PFSK-1 (cell line): ENCODE data around the gene HPRT1.

Source experiments
- FOXP2 ChIP-seq: optimal IDR thresholded peaks from 2 replicates; pipeline ENCODE3; 2011; ENCODE audit warnings: borderline replicate concordance, control low read depth, inconsistent platforms; ENCODE audit not compliant: insufficient read depth; ENCODE audit errors: extremely low read length, extremely low read depth
- POLR2AphosphoS5 ChIP-seq: IDR thresholded peaks from 2 replicates; pipeline ENCODE4 v1.6.1; 2012; ENCODE audit warnings: low read depth, mild to moderate bottlenecking, control low read depth, low read length, moderate library complexity
- SIN3A ChIP-seq: IDR thresholded peaks from 2 replicates; pipeline ENCODE4 v1.6.1; 2012; ENCODE audit warnings: mild to moderate bottlenecking, low read length, moderate library complexity, borderline replicate concordance; ENCODE audit not compliant: insufficient read depth
- TAF1 ChIP-seq: IDR thresholded peaks from 2 replicates; pipeline ENCODE4 v1.6.1; 2012; ENCODE audit warnings: low read length, control low read depth, borderline replicate concordance; ENCODE audit not compliant: insufficient read depth
- TF ChIP-seq, protein P1 (sequence below), 2 experiments: IDR thresholded peaks; 2 replicates each; pipeline versions ENCODE4 v1.6.1 to v1.8.0; 2011 to 2012; ENCODE audit warnings: low read depth in 2 of 2, low read length in 2 of 2, control low read depth in 1 of 2, inconsistent platforms in 1 of 2, mild to moderate bottlenecking in 1 of 2, moderate library complexity in 1 of 2; ENCODE audit not compliant: insufficient read depth in 1 of 2

The HPRT1 gene

DNA sequence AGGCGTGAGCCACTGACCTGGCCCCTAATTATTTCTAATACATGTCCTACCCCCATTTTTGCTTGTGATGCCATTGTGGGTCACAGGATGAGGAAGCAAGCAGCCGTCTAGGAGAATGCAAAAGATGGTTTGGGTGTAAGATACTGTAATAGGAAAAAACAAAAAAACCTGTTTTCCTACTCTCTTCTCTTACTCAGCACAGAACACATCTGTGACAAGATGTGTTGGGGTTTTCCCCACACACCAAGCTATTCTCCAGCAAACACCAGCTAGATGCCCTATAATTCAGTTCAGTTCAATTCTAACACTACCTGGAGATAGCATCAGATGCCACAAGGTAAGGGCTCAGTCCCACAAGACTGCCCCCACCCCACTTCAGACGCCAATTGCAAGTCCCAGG lies 15.3 kb upstream of the HPRT1 start:
- TF ChIP-seq, protein P1, sequence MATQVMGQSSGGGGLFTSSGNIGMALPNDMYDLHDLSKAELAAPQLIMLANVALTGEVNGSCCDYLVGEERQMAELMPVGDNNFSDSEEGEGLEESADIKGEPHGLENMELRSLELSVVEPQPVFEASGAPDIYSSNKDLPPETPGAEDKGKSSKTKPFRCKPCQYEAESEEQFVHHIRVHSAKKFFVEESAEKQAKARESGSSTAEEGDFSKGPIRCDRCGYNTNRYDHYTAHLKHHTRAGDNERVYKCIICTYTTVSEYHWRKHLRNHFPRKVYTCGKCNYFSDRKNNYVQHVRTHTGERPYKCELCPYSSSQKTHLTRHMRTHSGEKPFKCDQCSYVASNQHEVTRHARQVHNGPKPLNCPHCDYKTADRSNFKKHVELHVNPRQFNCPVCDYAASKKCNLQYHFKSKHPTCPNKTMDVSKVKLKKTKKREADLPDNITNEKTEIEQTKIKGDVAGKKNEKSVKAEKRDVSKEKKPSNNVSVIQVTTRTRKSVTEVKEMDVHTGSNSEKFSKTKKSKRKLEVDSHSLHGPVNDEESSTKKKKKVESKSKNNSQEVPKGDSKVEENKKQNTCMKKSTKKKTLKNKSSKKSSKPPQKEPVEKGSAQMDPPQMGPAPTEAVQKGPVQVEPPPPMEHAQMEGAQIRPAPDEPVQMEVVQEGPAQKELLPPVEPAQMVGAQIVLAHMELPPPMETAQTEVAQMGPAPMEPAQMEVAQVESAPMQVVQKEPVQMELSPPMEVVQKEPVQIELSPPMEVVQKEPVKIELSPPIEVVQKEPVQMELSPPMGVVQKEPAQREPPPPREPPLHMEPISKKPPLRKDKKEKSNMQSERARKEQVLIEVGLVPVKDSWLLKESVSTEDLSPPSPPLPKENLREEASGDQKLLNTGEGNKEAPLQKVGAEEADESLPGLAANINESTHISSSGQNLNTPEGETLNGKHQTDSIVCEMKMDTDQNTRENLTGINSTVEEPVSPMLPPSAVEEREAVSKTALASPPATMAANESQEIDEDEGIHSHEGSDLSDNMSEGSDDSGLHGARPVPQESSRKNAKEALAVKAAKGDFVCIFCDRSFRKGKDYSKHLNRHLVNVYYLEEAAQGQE (IDR thresholded peaks at IDR 0.05; ENCODE audit: insufficient read depth in 1 of 2, low read depth in 2 of 2, low read length in 2 of 2), result no peak
- TF ChIP-seq SIN3A (no peak), POLR2AphosphoS5 (no peak), FOXP2 (no peak), TAF1 (no peak)

DNA sequence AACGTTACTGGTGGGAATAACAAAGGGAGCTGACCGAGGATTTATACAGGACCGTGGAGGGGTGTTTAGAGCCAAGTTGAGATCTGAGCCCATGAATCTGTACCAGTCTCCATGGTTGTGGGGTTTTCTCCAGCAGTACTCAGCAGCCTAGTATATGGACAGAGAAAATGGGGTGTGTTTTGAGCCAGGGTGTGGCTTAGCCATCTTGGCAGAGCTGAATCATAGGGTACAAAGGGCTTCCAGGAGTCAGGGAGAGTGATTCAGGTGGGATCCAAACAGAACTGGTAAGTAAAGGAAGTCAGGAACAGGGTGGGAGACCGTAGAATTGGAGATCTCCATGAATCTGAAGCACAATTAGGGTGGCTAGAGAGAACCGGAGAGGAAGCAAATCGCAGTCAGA lies 7.4 kb upstream of the HPRT1 start:
- no peak for TF ChIP-seq SIN3A
- TF ChIP-seq POLR2AphosphoS5, result no peak
- no peak for TF ChIP-seq TAF1
- TF ChIP-seq, protein P1 (IDR thresholded peaks at IDR 0.05; ENCODE audit: insufficient read depth in 1 of 2, low read depth in 2 of 2, low read length in 2 of 2), result no peak
- TF ChIP-seq FOXP2, result no peak

DNA sequence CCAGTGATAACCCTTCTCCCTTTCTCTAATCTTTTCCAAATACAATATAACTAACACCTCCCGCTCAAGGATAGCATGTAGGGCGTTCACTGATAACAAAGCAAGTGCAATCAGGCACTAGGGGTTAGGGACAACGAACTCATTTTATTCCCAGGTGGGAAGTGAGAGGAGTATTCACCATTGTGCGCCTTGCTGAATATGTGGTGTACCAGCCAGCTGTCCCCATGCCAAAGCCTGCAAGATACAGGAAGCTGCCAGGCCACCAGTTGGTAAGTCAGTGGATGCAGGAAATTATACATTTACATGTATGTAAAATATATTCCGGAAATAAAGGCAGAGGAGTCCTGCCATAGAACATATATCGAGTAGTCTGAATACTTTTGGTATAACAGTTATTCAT lies 6.3 kb upstream of the HPRT1 start:
- TF ChIP-seq SIN3A (no peak), TAF1 (no peak), POLR2AphosphoS5 (no peak), FOXP2 (no peak)
- TF ChIP-seq, protein P1 (IDR thresholded peaks at IDR 0.05; ENCODE audit: insufficient read depth in 1 of 2, low read depth in 2 of 2, low read length in 2 of 2), result no peak

DNA sequence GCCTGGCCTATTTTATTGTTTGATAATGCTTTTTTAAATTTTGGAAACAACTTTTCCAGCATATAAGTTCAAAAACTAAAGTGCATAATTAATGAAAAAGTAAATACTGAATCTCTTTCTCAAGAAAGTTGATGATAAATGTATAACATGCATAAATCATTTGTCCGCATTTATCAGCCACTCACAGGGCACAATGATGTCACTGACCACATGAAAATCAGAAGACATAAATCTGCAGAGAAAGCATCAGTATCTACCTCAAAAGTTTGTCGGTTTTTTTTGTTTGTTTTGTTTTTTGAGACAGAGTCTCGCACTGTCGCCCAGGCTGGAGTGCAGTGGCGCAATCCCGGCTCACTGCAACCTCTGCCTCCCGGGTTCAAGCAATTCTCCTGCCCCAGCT lies 5.5 kb upstream of the HPRT1 start:
- no peak for TF ChIP-seq SIN3A
- TF ChIP-seq, protein P1 (IDR thresholded peaks at IDR 0.05; ENCODE audit: insufficient read depth in 1 of 2, low read depth in 2 of 2, low read length in 2 of 2), result no peak
- no peak for TF ChIP-seq POLR2AphosphoS5
- no peak for TF ChIP-seq FOXP2
- TF ChIP-seq TAF1, result no peak

DNA sequence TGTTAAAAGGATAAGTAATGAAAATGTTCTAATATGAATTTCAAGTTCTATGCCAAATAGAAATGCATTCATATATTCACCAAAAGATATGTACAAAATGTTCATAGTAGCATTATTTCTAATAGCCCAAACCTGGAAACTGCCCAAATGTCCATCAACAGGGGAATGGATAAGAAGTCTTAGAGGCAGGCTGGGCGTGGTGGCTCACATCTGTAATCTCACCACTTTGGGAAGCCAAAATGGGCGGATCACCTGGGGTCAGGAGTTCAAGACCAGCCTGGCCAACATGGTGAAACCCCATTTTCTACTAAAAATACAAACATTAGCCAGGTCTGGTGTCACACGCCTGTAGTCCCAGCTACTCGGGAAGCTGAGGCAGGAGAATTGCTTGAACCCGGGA lies 2.3 kb upstream of the HPRT1 start:
- no peak for TF ChIP-seq TAF1
- TF ChIP-seq, protein P1 (IDR thresholded peaks at IDR 0.05; ENCODE audit: insufficient read depth in 1 of 2, low read depth in 2 of 2, low read length in 2 of 2), result no peak
- no peak for TF ChIP-seq SIN3A
- TF ChIP-seq FOXP2, result no peak
- no peak for TF ChIP-seq POLR2AphosphoS5
